Measurements from ENCODE around the gene MVB12B. TPM values are rescaled to one million over a fixed set of nuclear protein-coding genes. Genes with fewer than 3 reads are reported as not detected.

Gene MVB12B
- total RNA-seq, 1 donor from 2014 or later = 0.49 TPM

DNA sequence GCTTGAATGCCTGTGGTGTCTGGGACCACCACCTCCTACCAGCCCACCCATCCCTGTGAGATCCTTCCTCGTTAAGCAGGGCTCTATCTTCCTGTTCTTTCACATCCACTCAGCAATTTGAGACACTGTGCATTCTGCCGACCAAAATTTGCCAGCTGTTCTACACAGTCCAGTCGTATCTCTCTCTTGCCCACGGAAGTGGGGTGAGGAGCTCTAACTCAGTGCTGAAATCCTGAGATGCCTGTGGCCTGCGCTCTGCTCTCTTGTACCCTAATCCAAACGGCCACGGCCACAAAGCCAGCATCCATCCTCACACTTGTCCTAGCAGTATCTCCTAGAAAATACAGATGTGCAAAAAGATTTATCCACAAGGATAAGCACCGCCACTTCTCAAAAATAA lies 97.9 kb downstream of the MVB12B start:
- DNase-seq = no peak
- Mint-ChIP-seq H3K4me1 (peaks cover 3% of the 10 kb centered on the region), H3K27me3 (peaks cover 21% of the 10 kb centered on the region), H3K9me3 (no peaks in the 10 kb centered on the region), H3K4me3 (no peak overlapping the region), H3K27ac (no peak overlapping the region), H3K36me3 (ENCODE audit: low read depth) (no peaks in the 10 kb centered on the region)
- intact Hi-C loops (cut with micrococcal nuclease) = no loop called here

GRCh38 chr9:126428534-126429175 lies 102.0 kb downstream of the MVB12B start:
- intact Hi-C loops (cut with micrococcal nuclease) = no loop called here
- no peaks in the 10 kb centered on the region for H3K9me3 Mint-ChIP-seq
- DNase-seq = no peak
- H3K27ac Mint-ChIP-seq = no peak overlapping the region
- H3K27me3 Mint-ChIP-seq = peaks cover 25% of the 10 kb centered on the region
- H3K4me3 Mint-ChIP-seq = no peak overlapping the region
- no peaks in the 10 kb centered on the region for H3K4me1 Mint-ChIP-seq
- no peaks in the 10 kb centered on the region for H3K36me3 Mint-ChIP-seq (ENCODE audit: low read depth)

- Mint-ChIP-seq H3K9me3 (no peaks in the 10 kb centered on the region), H3K27me3 (peaks cover 28% of the 10 kb centered on the region), H3K4me1 (no peaks in the 10 kb centered on the region), H3K36me3 (ENCODE audit: low read depth) (no peaks in the 10 kb centered on the region), H3K4me3 (no peak overlapping the region), H3K27ac (no peak overlapping the region)
- intact Hi-C loops (cut with micrococcal nuclease) = no loop called here
- DNase-seq = no peak
Observed at GRCh38 chr9:126429190-126429589, 102.6 kb downstream of the MVB12B start.

GRCh38 chr9:126430124-126430523 lies 103.5 kb downstream of the MVB12B start:
- Mint-ChIP-seq H3K4me1 (no peaks in the 10 kb centered on the region), H3K27me3 (peaks cover 28% of the 10 kb centered on the region), H3K4me3 (no peak overlapping the region), H3K9me3 (no peaks in the 10 kb centered on the region), H3K27ac (no peak overlapping the region), H3K36me3 (ENCODE audit: low read depth) (no peaks in the 10 kb centered on the region)
- intact Hi-C loops (cut with micrococcal nuclease) = no loop called here
- no peak for DNase-seq

DNA sequence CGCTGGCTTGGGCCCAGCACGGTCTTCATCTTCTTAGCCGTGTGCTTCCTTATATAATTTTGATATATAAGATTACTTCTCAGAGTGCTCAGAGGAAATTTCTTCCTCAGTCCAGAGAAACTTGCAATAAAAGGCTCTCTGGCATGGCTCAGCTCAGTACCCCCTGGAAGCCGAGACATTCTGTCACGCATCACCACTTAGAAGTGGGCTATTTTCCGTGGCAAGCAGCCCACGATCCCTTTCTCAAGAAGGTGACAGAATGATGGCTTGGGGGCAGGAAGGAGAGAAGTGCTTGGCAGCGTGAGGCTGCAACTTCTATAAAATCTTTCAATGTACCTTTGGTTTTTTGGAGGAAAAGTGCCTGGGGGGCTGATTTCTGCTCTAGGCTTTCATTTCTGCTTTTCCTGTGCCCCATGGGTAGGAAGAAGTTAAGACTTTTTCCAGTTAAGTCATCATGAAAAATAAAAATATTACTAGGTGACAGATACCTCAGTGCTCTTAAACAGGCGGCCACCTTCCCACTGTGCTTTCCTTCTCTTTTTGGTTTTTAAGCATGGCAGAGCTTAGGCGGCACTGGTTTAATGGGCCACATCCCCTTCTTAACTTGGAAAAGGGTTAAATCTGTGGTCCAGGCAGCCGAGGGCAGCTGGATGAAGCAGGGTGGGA lies 104.6 kb downstream of the MVB12B start:
- Mint-ChIP-seq H3K4me3 (no peak overlapping the region), H3K4me1 (peaks cover 3% of the 10 kb centered on the region), H3K27me3 (peaks cover 33% of the 10 kb centered on the region), H3K9me3 (no peaks in the 10 kb centered on the region), H3K36me3 (ENCODE audit: low read depth) (no peaks in the 10 kb centered on the region), H3K27ac (no peak overlapping the region)
- intact Hi-C loops (cut with micrococcal nuclease) = no loop called here
- DNase-seq = no peak

GRCh38 chr9:126432659-126433058 lies 106.0 kb downstream of the MVB12B start:
- peaks cover 3% of the 10 kb centered on the region for H3K4me1 Mint-ChIP-seq
- intact Hi-C loops (cut with micrococcal nuclease) = no loop called here
- H3K4me3 Mint-ChIP-seq = no peak overlapping the region
- no peak for DNase-seq
- no peaks in the 10 kb centered on the region for H3K9me3 Mint-ChIP-seq
- H3K27me3 Mint-ChIP-seq = peaks cover 31% of the 10 kb centered on the region
- H3K27ac Mint-ChIP-seq = no peak overlapping the region
- no peaks in the 10 kb centered on the region for H3K36me3 Mint-ChIP-seq (ENCODE audit: low read depth)

DNA sequence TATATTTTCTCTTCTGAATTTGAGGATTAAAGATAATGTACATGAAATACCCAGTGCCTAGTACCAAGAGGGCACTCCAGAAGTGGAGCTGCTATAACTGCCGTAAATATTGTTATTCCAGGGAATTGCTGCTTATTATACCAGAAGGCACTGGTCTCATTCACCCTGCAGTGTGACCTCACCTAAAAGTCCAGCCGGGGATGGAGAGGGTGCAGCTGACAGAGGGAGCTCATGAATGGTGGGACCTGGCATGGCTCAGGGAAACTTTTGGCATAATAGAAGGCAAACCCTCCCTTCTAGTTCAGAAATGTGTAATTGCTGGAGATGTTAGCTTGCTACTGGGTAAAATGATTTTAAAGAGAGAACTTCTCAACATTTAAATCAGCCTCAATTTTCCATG lies 108.5 kb downstream of the MVB12B start:
- DNase-seq = no peak
- peaks cover 24% of the 10 kb centered on the region for H3K27me3 Mint-ChIP-seq
- H3K36me3 Mint-ChIP-seq (ENCODE audit: low read depth) = no peaks in the 10 kb centered on the region
- H3K4me3 Mint-ChIP-seq = no peak overlapping the region
- H3K4me1 Mint-ChIP-seq = peaks cover 7% of the 10 kb centered on the region
- no peaks in the 10 kb centered on the region for H3K9me3 Mint-ChIP-seq
- no peak overlapping the region for H3K27ac Mint-ChIP-seq
- intact Hi-C loops (cut with micrococcal nuclease) = no loop called here

- Mint-ChIP-seq H3K27me3 (peaks cover 24% of the 10 kb centered on the region), H3K4me1 (peaks cover 7% of the 10 kb centered on the region), H3K4me3 (no peak overlapping the region), H3K36me3 (ENCODE audit: low read depth) (no peaks in the 10 kb centered on the region), H3K27ac (no peak overlapping the region), H3K9me3 (no peaks in the 10 kb centered on the region)
- no peak for DNase-seq
- intact Hi-C loops (cut with micrococcal nuclease) = no loop called here
Observed at GRCh38 chr9:126435626-126436025, 109.0 kb downstream of the MVB12B start.

GRCh38 chr9:126436545-126437267 lies 110.1 kb downstream of the MVB12B start:
- Mint-ChIP-seq H3K36me3 (ENCODE audit: low read depth) (no peaks in the 10 kb centered on the region), H3K27me3 (peaks cover 24% of the 10 kb centered on the region), H3K4me1 (peaks cover 7% of the 10 kb centered on the region), H3K9me3 (no peaks in the 10 kb centered on the region), H3K27ac (no peak overlapping the region), H3K4me3 (no peak overlapping the region)
- DNase-seq = no peak
- intact Hi-C loops (cut with micrococcal nuclease) = no loop called here

DNA sequence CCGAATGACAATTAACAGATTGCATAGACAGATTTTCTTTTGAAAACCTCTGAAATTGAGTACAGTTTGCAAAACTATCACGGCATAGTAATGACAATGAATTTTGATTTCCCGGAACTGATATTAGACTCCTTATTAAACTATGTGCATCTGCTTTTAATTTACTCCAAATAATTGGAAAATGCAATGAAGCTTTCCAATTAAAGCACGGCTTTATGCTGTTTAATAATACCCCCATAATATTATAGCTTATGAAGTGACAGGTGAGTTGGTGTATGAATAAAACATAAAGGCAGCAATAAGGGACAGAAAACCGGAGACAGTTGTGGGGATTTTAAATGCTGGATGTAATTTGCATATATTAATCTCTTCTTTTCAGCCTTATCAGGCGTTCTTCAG lies 110.6 kb downstream of the MVB12B start:
- intact Hi-C loops (cut with micrococcal nuclease) = no loop called here
- peaks cover 19% of the 10 kb centered on the region for H3K27me3 Mint-ChIP-seq
- no peak overlapping the region for H3K4me3 Mint-ChIP-seq
- H3K27ac Mint-ChIP-seq = no peak overlapping the region
- H3K9me3 Mint-ChIP-seq = no peaks in the 10 kb centered on the region
- H3K36me3 Mint-ChIP-seq (ENCODE audit: low read depth) = no peaks in the 10 kb centered on the region
- peaks cover 7% of the 10 kb centered on the region for H3K4me1 Mint-ChIP-seq
- no peak for DNase-seq

GRCh38 chr9:126437701-126438100 lies 111.1 kb downstream of the MVB12B start:
- H3K4me1 Mint-ChIP-seq = peaks cover 7% of the 10 kb centered on the region
- no peaks in the 10 kb centered on the region for H3K36me3 Mint-ChIP-seq (ENCODE audit: low read depth)
- no peak overlapping the region for H3K27ac Mint-ChIP-seq
- DNase-seq = no peak
- H3K9me3 Mint-ChIP-seq = no peaks in the 10 kb centered on the region
- H3K27me3 Mint-ChIP-seq = peaks cover 21% of the 10 kb centered on the region
- intact Hi-C loops (cut with micrococcal nuclease) = no loop called here
- no peak overlapping the region for H3K4me3 Mint-ChIP-seq

DNA sequence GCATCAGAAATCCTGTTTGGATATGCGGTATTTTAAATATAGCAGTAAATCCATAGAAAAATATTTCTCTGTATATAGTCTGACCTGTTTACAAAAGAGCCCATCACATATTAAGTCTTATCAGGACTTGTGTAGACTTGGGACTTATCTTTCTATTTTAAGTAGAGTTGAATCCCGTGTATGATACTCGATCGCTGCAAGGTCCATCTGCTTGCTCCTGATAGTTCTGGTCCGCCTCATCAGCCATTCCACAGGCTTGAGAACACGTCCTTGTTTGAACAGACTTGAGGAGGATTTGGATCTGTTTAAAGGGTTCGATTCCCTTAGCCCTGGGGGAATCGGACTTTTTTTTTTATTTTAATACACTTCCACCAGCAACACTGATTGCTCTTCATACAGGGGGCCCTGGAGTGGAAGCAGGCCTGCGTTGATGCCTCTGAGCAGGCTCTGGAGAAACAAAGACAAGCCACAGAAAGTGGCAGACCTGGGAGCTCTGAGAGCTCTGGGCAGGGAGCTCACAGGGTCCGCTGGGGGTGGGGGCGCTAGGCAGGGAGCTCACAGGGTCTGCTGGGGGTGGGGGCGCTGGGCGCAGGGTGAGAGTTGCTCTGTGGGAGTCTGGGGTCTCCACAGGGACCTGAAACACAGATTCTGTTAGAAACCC lies 112.2 kb downstream of the MVB12B start:
- no peak overlapping the region for H3K4me3 Mint-ChIP-seq
- H3K4me1 Mint-ChIP-seq = peaks cover 7% of the 10 kb centered on the region
- DNase-seq = no peak
- no peaks in the 10 kb centered on the region for H3K9me3 Mint-ChIP-seq
- H3K27me3 Mint-ChIP-seq = peaks cover 22% of the 10 kb centered on the region
- intact Hi-C loops (cut with micrococcal nuclease) = no loop called here
- H3K36me3 Mint-ChIP-seq (ENCODE audit: low read depth) = no peaks in the 10 kb centered on the region
- no peak overlapping the region for H3K27ac Mint-ChIP-seq

- Mint-ChIP-seq H3K9me3 (no peaks in the 10 kb centered on the region), H3K27me3 (peaks cover 20% of the 10 kb centered on the region), H3K4me3 (no peak overlapping the region), H3K4me1 (peaks cover 8% of the 10 kb centered on the region), H3K36me3 (ENCODE audit: low read depth) (no peaks in the 10 kb centered on the region), H3K27ac (no peak overlapping the region)
- DNase-seq = no peak
- intact Hi-C loops (cut with micrococcal nuclease) = no loop called here
Observed at GRCh38 chr9:126439402-126439765, 112.8 kb downstream of the MVB12B start.
